ENCODE results near the gene APH1A. TPM values are rescaled to one million over a fixed set of nuclear protein-coding genes. Genes with fewer than 3 reads are reported as not detected.
"Not testable (repeated sequence)": the region's sequence is repeated elsewhere in the genome, so short reads cannot be mapped to it uniquely, and the experiment has no call there.

Gene APH1A
- total RNA-seq, 1 experiment from 2014 or later = 138 TPM

DNA sequence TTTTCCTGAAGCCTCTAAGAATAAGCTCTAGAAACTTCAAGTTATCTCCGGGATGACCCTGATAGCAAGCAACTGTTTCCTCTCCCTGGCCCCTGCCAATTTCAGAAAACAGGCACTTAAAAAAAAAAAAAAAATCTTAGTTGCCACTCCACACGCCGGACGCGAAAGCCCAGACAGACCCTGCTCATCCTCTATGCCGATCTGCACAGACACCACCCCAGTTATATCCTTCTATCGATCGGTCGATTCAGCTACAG is 34.6 kb downstream of the APH1A start:
- DNase-seq (ENCODE audit: low spot score) = no peak

DNA sequence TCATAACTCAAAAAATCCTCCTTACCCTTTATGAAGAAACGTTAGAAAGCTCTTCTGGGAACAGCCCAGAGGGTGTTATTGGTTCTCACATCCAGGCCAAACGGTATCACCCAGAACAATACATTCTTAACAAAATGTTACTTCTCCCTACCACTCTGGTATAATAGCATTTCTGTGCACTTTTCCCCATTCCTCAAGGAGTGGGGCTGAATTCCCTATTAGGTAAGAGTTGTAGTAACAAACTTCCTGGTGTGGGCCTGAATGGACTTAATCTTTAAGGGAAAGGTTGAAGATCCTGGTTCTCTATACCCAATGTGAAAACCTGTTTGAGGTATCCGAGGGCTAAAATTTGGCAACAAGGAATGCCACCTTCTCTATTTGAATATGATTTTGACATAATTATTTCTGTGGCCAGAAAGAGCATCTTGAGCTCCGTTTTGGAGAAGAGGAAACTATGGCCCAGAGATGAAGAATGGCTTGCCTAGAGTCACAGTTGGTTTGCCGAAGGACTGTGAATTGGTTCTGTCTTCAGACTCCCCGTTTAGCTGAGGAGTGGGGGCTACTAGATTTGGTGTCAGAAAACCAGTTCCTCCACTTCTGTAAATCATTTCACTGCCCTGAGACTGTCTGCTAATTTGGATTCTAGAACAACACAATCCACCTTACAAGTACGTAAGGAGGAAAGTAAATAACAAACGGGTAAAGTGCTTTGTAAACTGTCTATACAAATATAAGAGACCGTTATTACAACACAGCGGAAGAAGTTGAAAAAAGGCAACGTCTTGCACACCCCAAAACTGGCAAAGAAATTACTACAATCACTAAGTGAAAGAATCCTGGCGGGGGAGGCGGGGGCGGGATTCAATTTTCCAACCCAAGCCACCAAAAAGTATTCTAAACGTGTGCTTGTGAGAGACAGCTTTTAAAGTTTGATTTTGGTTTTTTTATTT is 35.2 kb downstream of the APH1A start:
- peak; percentile 55 for DNase-seq (ENCODE audit: low spot score)

DNA sequence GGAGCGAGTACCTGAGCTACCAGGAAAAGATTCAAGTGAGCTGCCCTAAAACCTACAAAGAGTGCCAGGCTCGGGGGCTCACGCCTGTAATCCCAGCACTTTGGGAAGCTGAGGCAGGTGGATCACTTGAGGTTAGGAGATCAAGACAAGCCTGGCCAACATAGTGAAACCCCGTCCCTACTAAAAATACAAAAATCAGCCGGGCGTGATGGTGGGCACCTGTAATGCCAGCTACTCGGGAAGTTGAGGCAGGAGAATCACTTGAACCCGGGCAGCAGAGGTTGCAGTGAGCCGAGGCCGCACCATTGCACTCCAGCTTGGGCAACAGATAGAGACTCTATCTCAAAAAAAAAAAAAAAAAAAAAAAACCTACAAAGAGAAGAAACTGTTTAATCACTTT is 35.9 kb downstream of the APH1A start:
- DNase-seq (ENCODE audit: low spot score) = not testable (repeated sequence)

DNA sequence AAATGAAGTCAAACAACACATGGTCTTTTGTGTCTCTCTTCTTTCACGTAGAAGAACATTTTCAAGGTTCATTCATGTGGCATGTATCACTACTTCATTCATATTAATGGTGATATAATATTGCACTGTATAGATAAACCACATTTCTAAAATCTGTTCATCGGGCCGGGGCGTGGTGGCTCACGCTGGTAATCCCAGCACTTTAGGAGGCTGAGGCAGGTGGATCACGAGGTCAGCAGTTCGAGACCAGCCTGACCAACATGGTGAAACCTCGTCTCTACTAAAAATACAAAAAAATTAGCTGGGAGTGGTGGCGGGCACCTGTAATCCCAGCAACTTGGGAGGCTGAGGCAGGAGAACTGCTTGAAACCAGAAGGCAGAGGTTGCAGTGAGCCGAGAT is 40.6 kb downstream of the APH1A start:
- not testable (repeated sequence) for DNase-seq (ENCODE audit: low spot score)

DNA sequence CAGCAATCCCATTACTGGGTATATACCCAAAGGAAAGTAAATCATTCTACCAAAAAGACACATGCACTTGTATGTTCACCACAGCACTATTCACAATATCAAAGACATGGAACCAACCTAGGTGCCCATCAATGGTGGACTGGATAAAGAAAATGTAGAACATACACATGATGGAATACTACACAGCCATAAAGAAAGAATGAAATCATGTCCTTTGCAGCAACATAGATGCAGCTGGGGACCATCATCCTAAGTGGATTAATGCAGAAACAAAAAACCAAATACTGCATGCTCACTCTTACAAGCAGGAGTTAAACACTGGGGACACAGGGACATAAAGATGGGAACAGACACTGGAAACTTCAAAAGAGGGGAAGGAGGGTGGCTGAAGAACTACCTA is 41.6 kb downstream of the APH1A start:
- DNase-seq (ENCODE audit: low spot score) = no peak

DNA sequence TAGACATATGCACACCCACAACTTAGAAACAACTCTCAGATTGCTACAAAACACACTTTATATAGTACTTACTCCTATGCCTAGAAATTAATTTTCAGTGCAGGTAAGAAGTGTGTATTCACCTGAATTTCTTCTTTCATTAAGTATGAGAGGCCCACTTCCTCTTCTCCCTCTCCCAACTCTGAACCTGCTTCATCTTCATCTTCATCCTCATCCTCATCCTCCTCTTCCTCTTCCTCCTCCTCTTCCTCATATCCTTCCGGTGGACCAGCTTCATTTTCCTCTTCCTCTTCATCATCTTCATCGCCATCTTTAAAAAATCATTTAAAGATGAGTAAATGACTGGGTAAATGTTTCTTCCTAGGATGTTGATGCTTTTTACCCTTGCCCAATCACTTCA is 42.3 kb downstream of the APH1A start:
- no peak for DNase-seq (ENCODE audit: low spot score)

DNA sequence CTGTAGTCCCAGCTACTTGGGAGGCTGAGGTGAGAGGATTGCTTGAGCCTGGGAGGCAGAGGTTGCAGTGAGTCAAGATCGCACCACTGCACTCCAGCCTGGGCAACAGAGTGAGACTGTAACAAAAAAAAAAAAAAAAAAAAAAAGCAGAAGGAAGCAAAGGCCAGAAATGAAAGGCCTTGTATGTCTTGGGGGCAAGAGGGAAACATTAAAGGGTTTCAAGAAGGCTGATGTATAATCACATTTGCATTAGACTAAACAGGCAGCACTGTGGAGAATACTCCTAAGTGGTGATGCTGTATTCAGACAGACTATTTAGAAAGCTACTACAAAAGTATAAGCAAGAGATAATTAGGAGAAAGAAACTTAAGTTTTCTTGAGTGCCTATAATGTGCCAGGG is 43.3 kb downstream of the APH1A start:
- no peak for DNase-seq (ENCODE audit: low spot score)

DNA sequence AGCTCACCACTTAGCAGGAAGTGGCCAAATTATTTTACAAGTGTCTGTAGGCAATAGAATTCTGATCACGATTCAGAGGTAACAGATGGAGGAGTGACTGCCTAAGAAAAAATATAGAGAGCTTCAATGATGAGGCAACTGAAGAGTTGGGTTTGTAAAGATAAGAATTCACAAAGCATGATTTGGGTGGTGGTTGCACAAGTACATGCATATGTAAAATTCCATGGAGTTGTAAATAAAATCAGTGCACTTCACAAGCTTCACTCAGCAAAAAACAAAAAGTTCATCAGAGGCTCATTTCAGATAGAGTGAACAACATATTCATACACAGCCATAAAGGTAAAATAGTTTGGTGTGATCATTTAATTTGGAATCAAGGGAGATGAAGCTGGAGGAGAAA is 43.8 kb downstream of the APH1A start:
- DNase-seq (ENCODE audit: low spot score) = no peak

DNA sequence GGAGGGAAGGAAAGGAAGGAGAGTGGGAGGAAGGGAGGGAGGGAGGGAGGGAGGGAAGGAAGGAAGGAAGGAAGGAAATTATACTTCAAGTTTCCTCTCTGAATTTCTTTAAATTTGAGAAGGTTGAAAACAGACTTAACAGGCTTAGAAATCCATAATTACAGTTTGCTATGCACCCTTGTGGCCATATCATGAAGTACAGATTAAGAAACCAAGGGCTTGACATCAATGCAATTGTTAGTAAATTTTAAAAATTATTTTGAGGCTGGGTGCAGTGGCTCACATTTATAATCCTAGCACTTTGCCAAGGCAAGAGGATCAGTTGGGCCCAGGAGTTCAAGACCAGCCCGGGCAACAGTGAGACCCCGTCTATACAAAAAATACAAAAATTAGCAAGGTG is 47.3 kb downstream of the APH1A start:
- peak; percentile 32 for DNase-seq (ENCODE audit: low spot score)

DNA sequence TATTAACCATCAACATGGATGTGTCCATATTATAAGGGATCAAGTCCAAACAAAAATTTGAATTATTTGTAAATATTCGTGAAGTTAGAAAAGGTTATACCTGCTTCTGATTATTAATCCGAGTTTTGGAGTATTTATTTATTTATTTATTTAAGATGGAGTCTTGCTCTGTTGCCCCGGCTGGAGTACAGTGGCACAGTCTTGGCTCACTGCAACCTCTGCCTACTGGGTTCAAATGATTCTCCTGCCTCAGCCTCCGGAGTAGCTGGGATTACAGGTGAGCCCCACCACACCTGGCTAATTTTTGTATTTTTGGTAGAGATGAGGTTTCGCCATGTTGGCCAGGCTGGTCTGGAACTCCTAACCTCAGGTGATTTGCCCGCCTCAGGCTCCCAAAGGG is 53.0 kb downstream of the APH1A start:
- not testable (repeated sequence) for DNase-seq (ENCODE audit: low spot score)

Small RNA genes lying within 50 kb of the gene (small RNA-seq; reads per million reads assigned to genes)
- gene RNU2-17P = 2.5 reads per million, percentile 71 among the genes with 10 or more reads in this experiment

Other genes starting within 250 kb of the APH1A start
- gene VPS45, start 201.2 kb downstream of the APH1A start, total RNA-seq (2014; rRNA removed; shearing (Covaris generic)) = 8.7 and 10.5 TPM in 2 replicates
- gene PLEKHO1, start 119.1 kb downstream of the APH1A start, total RNA-seq (2014; rRNA removed; shearing (Covaris generic)) = 0.05 and 0.18 TPM in 2 replicates
- gene ANP32E, start 32.9 kb downstream of the APH1A start, total RNA-seq (2014; rRNA removed; shearing (Covaris generic)) = 12.7 and 16.4 TPM in 2 replicates
- gene CA14, start 11.2 kb downstream of the APH1A start, total RNA-seq (2014; rRNA removed; shearing (Covaris generic)) = 0.63 TPM in 1 of 2 replicates, not detected in the other
- 0.20 and 0.29 TPM in 2 replicates for gene C1orf54, start 3.8 kb upstream of the APH1A start, total RNA-seq (2014; rRNA removed; shearing (Covaris generic))
- gene CIART, start 13.5 kb upstream of the APH1A start, total RNA-seq (2014; rRNA removed; shearing (Covaris generic)) = not detected in 2 replicates
- gene MRPS21, start 24.8 kb upstream of the APH1A start, total RNA-seq (2014; rRNA removed; shearing (Covaris generic)) = 44.2 and 47.7 TPM in 2 replicates
- gene PRPF3, start 52.5 kb upstream of the APH1A start, total RNA-seq (2014; rRNA removed; shearing (Covaris generic)) = 33.8 and 39.5 TPM in 2 replicates
- 6.7 and 8.0 TPM in 2 replicates for gene RPRD2, start 95.1 kb upstream of the APH1A start, total RNA-seq (2014; rRNA removed; shearing (Covaris generic))
- 19.8 and 37.7 TPM in 2 replicates for gene TARS2, start 218.4 kb upstream of the APH1A start, total RNA-seq (2014; rRNA removed; shearing (Covaris generic))
- gene ECM1, start 239.1 kb upstream of the APH1A start, total RNA-seq (2014; rRNA removed; shearing (Covaris generic)) = 3.2 and 7.4 TPM in 2 replicates
- not detected in 2 replicates for gene FALEC, start 246.7 kb upstream of the APH1A start, total RNA-seq (2014; rRNA removed; shearing (Covaris generic))